KOPT-K1 (cell line): ENCODE data around the gene GCNT2.
"Not testable (repeated sequence)": the region's sequence is repeated elsewhere in the genome, so short reads cannot be mapped to it uniquely, and the experiment has no call there.

Source experiments
- H3K27ac ChIP-seq: fragments of 200-600 bp; sonication (generic); 2 replicates; pipeline ENCODE4 v1.5.1; 2016; ENCODE audit warnings: antibody characterized with exemption, mild to moderate bottlenecking, low read depth, low read length; ENCODE audit not compliant: poor library complexity, severe bottlenecking
- H3K36me3 ChIP-seq: fragments of 200-600 bp; sonication (generic); 2 replicates; pipeline ENCODE4 v1.5.1; 2017; ENCODE audit warnings: antibody characterized with exemption, mild to moderate bottlenecking, low read length, moderate library complexity; ENCODE audit not compliant: insufficient read depth
- H3K9me3 ChIP-seq: fragments of 200-600 bp; sonication (generic); 2 replicates; pipeline ENCODE4 v1.5.1; 2017; ENCODE audit warnings: antibody characterized with exemption, low read length, mild to moderate bottlenecking; ENCODE audit not compliant: insufficient read depth, poor library complexity, severe bottlenecking

The GCNT2 gene

DNA sequence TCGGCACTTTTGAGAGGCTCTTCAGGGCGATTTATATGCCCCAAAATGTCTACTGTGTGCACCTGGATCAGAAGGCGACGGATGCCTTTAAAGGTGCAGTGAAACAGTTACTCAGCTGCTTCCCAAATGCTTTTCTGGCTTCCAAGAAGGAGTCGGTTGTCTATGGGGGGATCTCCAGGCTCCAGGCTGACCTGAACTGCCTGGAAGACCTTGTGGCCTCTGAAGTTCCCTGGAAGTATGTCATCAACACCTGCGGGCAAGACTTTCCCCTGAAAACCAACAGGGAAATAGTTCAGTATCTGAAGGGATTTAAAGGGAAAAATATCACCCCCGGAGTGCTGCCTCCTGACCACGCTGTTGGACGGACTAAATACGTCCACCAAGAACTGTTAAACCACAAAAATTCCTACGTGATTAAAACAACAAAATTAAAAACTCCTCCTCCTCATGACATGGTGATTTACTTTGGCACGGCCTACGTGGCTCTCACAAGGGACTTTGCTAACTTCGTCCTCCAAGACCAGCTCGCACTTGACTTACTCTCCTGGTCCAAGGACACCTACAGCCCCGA, 8.2 kb downstream of the GCNT2 start:
- Histone ChIP-seq H3K27ac (no peak overlapping the region), H3K36me3 (no peaks in the 10 kb centered on the region), H3K9me3 (no peaks in the 10 kb centered on the region)

DNA sequence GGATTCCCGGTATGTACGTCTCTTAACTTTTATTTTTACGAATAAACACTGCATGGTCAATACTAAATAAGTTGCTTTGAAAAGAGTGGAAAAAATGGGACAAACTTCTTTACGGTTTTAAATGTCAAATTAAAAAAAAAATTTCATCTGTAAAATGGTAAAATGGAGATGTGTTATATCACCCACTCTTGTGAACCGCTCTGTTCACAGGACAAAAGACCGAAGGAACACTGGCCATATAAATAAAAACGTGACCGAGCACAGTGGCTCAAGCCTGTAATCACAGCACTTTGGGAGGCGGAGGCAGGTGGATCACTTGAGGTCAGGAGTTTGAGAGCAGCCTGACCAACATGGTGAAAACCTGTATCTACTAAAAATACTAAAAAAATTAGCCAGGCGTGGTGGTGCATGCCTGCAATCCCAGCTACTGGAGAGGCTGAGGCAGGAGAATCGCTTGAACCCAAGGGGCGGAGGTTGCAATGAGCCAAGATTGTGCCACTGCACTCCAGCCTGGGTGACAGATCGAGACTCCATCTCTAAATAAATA, 8.8 kb downstream of the GCNT2 start:
- not testable (repeated sequence) for H3K27ac ChIP-seq, H3K36me3 ChIP-seq, H3K9me3 ChIP-seq

DNA sequence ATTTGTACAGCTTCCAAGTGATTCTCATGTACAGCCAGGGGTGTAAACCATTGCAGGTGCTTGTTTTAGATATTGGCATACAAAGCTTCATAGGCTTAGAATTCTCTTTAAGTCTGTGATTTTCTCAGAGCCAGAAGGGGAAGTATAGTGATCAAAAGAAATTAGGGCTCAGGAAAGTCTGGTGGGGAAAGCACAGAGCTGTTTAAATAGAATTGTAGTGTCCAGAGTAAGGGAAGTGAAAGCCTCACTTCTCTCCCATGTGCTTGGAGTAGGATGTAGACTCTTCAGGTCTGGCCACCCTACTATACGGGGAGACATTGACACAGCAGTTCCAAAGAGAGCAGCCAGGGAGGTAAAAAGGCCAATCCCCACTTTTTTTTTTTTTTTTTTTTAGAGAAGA, 10.4 kb downstream of the GCNT2 start:
- no peaks in the 10 kb centered on the region for H3K36me3 ChIP-seq
- no peak overlapping the region for H3K27ac ChIP-seq
- no peaks in the 10 kb centered on the region for H3K9me3 ChIP-seq

DNA sequence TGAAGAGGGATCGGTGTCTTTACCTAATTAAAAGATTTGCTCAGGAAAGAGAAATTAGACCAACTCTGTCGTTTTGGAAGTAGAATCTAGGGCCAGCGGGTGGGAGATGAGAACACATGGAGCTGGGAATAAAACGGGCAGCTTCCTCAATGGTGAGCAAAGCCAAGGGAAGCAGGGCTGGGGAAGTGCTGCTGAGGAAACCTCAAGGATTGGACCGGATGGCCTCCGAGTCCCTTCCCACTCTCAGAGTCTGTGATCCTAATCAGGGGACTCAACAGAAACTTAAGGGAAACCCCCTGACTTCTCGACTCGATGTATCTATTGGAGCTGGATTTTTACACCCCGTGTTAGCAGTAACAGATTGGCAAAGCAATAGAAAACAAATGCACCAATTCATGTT, 10.8 kb downstream of the GCNT2 start:
- Histone ChIP-seq H3K27ac (no peak overlapping the region), H3K9me3 (no peaks in the 10 kb centered on the region), H3K36me3 (no peaks in the 10 kb centered on the region)

DNA sequence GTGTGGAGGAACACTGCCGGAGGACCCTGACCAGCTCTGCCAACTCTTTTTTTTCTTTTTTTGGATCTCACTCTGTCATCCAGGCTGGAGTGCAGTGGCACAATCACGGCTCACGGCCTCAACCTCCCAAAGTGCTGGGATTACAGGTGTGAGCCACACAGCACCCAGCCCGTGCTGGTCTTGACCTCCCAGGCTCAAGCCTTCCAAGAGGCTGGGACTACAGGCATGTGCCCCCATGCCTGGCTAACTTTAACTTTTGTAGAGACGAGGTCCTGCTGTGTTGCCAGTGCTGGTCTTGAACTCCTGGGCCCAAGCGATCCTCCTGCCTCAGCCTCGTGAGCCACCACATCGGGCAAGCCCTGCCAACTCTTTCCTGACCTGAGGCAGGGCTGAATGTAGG, 11.2 kb downstream of the GCNT2 start:
- Histone ChIP-seq H3K36me3 (no peaks in the 10 kb centered on the region), H3K27ac (no peak overlapping the region), H3K9me3 (no peaks in the 10 kb centered on the region)

DNA sequence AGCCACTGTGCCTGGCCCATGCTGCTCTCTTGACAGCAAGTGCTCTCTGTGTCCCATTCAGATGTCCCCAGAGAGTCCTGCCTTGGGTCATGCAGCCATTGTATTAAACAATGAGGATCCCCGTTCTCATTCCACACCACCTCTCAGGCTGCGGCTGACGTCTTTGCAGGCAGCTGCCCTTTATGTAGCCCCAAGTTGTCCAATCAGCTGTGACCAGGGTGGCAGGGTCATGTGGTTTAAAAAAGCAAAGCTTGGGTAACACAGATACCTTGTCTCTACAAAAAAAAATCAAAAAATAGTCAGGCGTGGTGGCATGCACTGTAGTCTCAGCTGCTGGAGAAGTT, 13.2 kb downstream of the GCNT2 start:
- Histone ChIP-seq H3K27ac (no peak overlapping the region), H3K36me3 (no peaks in the 10 kb centered on the region), H3K9me3 (no peaks in the 10 kb centered on the region)

DNA sequence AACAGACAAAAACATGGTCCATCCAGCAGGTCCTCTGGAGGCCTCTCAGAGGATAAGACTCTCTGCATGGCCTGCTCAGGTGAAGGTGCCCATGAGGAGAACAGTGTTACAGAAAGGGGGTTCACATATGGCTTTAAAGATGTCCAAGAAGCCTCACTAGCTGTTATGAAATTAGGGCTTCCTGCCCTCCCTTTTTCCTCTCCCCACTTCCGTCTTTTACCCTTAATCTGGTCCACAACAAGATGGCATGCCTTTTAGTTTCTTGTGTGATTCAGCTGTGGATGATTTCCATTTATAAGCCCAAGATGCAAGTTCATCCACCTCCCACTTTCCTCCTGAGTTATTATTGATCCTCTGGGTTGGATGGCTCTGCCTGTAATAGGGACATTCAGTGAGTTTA, 14.0 kb downstream of the GCNT2 start:
- Histone ChIP-seq H3K27ac (no peak overlapping the region), H3K36me3 (no peaks in the 10 kb centered on the region), H3K9me3 (no peaks in the 10 kb centered on the region)

DNA sequence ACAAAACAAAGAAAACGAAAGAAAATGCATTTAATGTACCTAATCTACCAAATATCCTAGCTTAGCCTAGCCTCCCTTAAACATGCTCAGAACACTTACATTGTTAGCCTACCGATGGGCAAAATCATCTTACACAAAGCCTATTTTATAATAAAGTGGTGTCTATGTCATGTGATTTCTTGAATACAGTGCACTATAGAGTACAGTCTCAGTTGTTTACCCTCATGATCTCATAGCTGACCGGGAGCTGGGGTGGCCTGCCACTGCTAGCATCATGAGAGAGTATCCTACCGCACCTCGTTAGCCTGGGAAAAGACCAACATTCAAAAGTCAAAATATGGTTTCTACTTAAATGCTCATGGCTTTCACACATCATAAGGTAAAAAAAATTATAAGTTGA, 16.6 kb downstream of the GCNT2 start:
- Histone ChIP-seq H3K36me3 (no peaks in the 10 kb centered on the region), H3K9me3 (no peaks in the 10 kb centered on the region), H3K27ac (no peak overlapping the region)

DNA sequence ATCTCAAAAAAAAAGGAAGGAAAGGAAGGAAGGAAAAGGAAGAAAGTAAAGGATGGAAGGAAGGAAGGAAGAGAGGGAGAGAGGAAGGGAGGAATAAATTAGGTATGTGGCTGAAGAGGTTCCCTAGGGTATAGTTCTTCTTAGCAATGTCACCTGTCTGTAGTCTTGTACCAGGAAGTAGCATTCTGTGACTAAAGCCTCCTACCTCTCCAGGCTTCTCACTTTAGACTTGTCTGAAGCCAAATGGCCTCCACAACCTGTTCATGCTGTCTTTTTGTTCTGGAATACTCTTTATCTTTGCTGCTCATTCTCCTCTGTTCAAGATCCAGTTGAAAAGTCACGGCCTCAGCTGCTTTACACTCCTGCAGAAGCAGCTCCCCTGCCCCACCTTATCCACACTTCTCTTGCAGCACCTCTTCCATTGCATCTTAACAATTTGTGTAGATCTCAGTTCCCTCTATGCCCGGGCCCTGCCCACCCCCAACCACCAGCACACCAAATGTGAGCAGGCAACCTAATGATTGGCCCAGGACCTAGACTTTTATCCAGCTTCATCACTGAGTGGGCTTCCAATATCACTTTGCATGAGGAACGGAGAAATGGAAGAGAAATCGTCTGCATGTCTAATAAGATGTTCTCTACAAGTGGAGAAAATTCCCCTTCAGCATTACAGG, 19.1 kb downstream of the GCNT2 start:
- Histone ChIP-seq H3K9me3 (no peaks in the 10 kb centered on the region), H3K27ac (no peak overlapping the region), H3K36me3 (no peaks in the 10 kb centered on the region)

DNA sequence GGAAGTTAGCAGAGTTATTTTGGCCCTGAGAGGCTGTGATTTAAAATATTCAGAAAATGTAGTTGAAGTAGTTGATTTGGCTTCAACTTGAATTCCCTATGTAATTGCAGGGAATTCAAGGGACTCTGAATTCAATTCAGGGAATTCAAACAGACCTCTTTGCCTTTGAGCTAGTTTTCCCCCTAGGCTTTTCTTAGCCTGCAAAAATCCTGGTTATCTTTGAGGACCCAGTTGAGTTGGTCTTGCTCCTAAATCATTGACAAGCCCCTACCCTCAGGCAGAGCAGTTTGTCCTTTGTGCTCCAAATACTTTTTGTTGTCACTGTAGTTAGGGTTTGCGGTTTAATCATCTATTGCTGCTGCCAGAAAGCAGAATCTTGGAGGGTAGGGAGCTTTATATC, 20.4 kb downstream of the GCNT2 start:
- H3K9me3 ChIP-seq, result no peaks in the 10 kb centered on the region
- H3K36me3 ChIP-seq, result no peaks in the 10 kb centered on the region
- H3K27ac ChIP-seq, result no peak overlapping the region

DNA sequence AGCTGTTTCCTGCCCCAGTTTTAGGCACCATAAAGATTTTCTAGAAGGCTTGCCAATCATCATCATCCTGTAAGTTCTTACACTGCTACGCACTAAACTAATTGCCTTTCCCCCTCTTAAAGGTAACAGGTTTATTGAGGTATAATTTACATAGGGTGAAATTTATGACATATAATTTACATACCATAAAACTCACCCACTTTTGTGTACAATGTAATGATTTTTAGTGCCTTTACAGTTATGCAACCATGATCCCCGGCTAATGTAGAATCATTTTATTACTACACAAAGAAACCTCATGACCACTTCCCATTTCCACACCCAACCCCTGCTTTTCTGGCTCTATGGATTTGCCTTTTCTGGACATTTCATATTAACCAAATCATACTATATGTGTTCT, 21.1 kb downstream of the GCNT2 start:
- H3K9me3 ChIP-seq, result no peaks in the 10 kb centered on the region
- no peaks in the 10 kb centered on the region for H3K36me3 ChIP-seq
- no peak overlapping the region for H3K27ac ChIP-seq

DNA sequence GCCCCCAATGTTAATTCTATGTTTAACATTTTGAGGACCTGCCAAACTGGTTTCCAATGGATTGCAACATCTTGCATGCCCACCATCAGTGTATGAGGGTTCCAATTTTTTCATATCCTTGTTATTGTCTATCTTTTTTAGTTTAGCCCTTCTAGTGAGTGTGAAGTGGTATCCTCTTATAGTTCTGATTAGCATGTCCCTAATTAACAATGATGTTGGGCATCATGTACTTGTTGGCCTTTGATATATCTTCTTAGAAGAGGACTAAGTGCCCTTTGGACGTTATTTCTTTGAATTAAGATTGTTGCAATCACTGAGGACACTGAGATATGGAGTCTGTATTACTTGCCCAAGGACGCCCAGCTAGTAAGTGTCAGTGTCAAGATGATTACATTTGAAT, 22.3 kb downstream of the GCNT2 start:
- Histone ChIP-seq H3K9me3 (no peaks in the 10 kb centered on the region), H3K27ac (no peak overlapping the region), H3K36me3 (no peaks in the 10 kb centered on the region)

DNA sequence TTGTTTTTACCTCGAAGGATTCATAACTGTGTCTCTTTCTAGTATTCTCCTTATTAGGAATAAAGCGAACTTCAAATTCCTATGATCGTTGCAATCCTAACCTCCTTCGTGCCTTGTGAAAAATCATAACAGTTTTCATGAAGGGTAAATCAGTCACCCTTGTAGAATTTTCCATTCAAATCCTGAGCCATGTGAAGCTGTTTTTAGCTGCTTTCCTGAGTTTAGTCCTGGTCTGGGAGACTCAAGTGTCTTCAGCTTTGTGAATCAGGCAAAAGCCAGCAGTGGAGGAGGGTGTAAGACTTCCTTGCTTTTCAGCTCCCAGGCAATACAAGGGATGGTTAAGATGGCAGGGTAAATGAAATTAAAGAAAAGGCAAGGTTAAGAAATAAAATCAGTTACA, 24.3 kb downstream of the GCNT2 start:
- Histone ChIP-seq H3K36me3 (no peaks in the 10 kb centered on the region), H3K27ac (no peak overlapping the region), H3K9me3 (no peaks in the 10 kb centered on the region)

DNA sequence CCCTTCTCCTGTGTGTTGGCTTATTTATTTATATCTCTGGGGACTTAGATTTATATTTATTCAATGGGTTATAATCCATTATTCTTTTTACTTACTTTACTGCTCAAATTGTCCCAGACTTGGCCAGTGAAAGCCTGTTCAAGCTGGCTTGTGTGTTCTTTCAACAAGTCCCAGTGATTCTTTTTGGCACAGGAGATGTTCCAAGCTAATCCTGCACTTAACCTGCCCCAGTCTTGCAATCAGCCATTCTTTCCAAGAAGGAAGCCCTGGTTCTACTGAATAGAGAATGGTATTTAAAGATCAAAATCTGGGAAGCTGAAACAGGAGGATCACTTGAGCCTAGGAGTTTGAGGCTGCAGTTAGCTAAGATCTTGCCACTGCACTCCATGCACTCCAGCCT, 26.7 kb downstream of the GCNT2 start:
- Histone ChIP-seq H3K36me3 (no peaks in the 10 kb centered on the region), H3K27ac (no peak overlapping the region), H3K9me3 (no peaks in the 10 kb centered on the region)

DNA sequence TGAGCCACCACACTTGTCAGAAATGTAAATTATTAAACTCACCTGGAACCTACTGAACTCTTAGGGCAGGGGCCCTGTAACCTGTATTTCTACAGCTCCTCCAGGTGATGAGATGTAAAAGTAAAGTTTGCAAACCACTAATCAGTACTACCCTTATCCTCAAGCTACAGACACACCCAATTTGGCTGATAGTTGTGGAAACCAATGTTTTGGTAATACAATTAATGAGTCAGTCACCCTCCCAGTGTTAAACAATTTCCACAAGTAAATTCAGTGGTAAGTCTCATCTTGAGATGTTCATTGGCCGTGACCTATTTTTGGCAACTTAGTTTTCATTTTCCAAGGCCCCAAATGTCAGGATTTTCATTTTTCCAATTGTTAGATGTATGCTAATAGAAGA, 29.6 kb downstream of the GCNT2 start:
- no peaks in the 10 kb centered on the region for H3K9me3 ChIP-seq
- H3K36me3 ChIP-seq, result no peaks in the 10 kb centered on the region
- no peak overlapping the region for H3K27ac ChIP-seq

DNA sequence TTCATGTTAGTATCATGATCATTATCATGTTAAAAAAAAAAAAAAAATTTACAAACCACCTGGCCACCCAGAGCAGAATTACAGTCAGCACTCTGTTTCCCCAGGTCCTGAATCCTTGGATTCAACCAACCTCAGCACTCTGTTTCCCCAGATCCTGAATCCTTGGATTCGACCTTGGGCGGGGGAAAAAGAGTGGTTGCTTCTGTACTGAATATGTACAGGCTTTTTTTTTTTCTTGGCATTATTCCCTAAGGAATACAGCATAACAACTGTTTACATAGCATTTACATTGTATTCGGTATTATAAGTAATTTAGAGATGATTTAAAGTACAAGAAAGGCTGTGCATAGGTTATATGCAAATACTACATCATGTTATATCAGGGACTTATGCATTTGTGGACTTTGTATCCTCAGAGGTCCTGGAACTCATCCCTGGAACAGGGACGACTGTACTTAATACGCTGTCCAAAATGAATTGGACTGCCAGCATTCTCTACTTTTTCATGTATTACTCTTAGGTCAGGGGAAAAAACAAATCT, 31.2 kb downstream of the GCNT2 start:
- Histone ChIP-seq H3K36me3 (no peaks in the 10 kb centered on the region), H3K27ac (no peak overlapping the region), H3K9me3 (no peaks in the 10 kb centered on the region)
